H1 (cell line): ENCODE data around the gene ZNF470. TPM values are rescaled to one million over a fixed set of nuclear protein-coding genes. Genes with fewer than 3 reads are reported as not detected.

Experiments
- CTCF ChIA-PET: fragments of 300-600 bp; sonication (Branson Sonifier 250); formaldehyde crosslinking; loops from one replicate; lab custom pipeline; 2021; ENCODE audit not compliant: partially characterized antibody; lab: Charles Lee
- POLR2A ChIA-PET: fragments of 300-600 bp; sonication (Branson Sonifier 250); formaldehyde crosslinking; loops from one replicate; lab custom pipeline; 2021; ENCODE audit warnings: inconsistent platforms; ENCODE audit not compliant: partially characterized antibody; lab: Charles Lee
- DNase-seq, 2 experiments: peaks; one replicate each; pipeline versions ENCODE4 v3.0.0 to v3.0.0-alpha.2; 2010 to 2022; ENCODE audit warnings: low spot score in 2 of 2, low read depth in 1 of 2, mixed read lengths in 1 of 2
- FAIRE-seq: peaks from 2 replicates; lab custom pipeline; 2011; peaks lifted over from hg19 to GRCh38; lab: Jason Lieb, UNC
- H2AFZ ChIP-seq: 2 replicates; pipeline ENCODE4 v1.8.1; 2012; ENCODE audit warnings: low read length, inconsistent platforms
- H2AK5ac ChIP-seq: 2 replicates; pipeline ENCODE4 v1.6.1; 2013; ENCODE audit warnings: low read depth, low read length
- H2BK120ac ChIP-seq: replicated peaks from 2 replicates; pipeline ENCODE3; 2013; ENCODE audit warnings: low read depth, low read length, inconsistent platforms
- H2BK12ac ChIP-seq: 2 replicates; pipeline ENCODE4 v1.6.1; 2013; ENCODE audit warnings: low read depth, low read length
- H2BK15ac ChIP-seq: 2 replicates; pipeline ENCODE4 v1.6.1; 2013; ENCODE audit warnings: low read length
- H2BK20ac ChIP-seq: 2 replicates; pipeline ENCODE4 v1.6.1; 2013; ENCODE audit warnings: low read length
- H2BK5ac ChIP-seq: 2 replicates; pipeline ENCODE4 v1.6.1; 2013; ENCODE audit warnings: low read depth, low read length
- H3K14ac ChIP-seq: 2 replicates; pipeline ENCODE4 v1.6.1; 2013; ENCODE audit warnings: inconsistent platforms; ENCODE audit not compliant: insufficient read length
- H3K18ac ChIP-seq: 2 replicates; pipeline ENCODE4 v1.6.1; 2013; ENCODE audit warnings: low read length; ENCODE audit errors: extremely low read depth
- H3K23ac ChIP-seq: 2 replicates; pipeline ENCODE4 v1.6.1; 2013; ENCODE audit warnings: inconsistent platforms; ENCODE audit not compliant: insufficient read length
- H3K23me2 ChIP-seq: 2 replicates; pipeline ENCODE4 v1.6.1; 2013; ENCODE audit warnings: low read depth, low read length
- H3K27ac ChIP-seq: 2 replicates; pipeline ENCODE4 v1.6.1; 2011; ENCODE audit warnings: low read depth, low read length, inconsistent platforms
- H3K27me3 ChIP-seq, 4 experiments: replicated peaks in 1 of 4; 1 replicate in 1 of 4; 2 replicates in 3 of 4; pipeline versions ENCODE4 v1.6.1 to v1.8.1; 2011 to 2013; ENCODE audit warnings: low read length in 3 of 4, mild to moderate bottlenecking in 3 of 4, inconsistent platforms in 2 of 4, mixed read lengths in 2 of 4, moderate library complexity in 1 of 4; ENCODE audit not compliant: control insufficient read depth in 3 of 4, insufficient read depth in 3 of 4; ENCODE audit errors: extremely low read depth in 1 of 4
- H3K36me3 ChIP-seq, 4 experiments: 2 replicates each; pipeline versions ENCODE4 v1.6.1 to v1.8.1; 2011 to 2013; ENCODE audit warnings: mild to moderate bottlenecking in 4 of 4, low read length in 3 of 4, moderate library complexity in 2 of 4, control low read depth in 1 of 4, inconsistent platforms in 1 of 4; ENCODE audit not compliant: insufficient read depth in 4 of 4, control insufficient read depth in 2 of 4
- H3K4ac ChIP-seq: replicated peaks from 2 replicates; pipeline ENCODE3; 2013; ENCODE audit warnings: low read length, low read depth, mixed read lengths, inconsistent platforms; ENCODE audit not compliant: insufficient read length
- H3K4me1 ChIP-seq, 4 experiments: replicated peaks in 1 of 4; 1 replicate in 1 of 4; 2 replicates in 3 of 4; pipeline versions ENCODE4 v1.6.1 to v1.8.1; 2011 to 2013; ENCODE audit warnings: low read length in 3 of 4, inconsistent platforms in 2 of 4, mixed read lengths in 1 of 4; ENCODE audit not compliant: insufficient read depth in 4 of 4, control insufficient read depth in 3 of 4
- H3K4me2 ChIP-seq, 2 experiments: 2 replicates each; pipeline versions ENCODE4 v1.6.1 to v1.8.1; 2011 to 2013; ENCODE audit warnings: low read depth in 2 of 2, low read length in 2 of 2, control low read depth in 1 of 2, inconsistent platforms in 1 of 2, mild to moderate bottlenecking in 1 of 2; ENCODE audit not compliant: insufficient read depth in 1 of 2
- H3K4me3 ChIP-seq, 4 experiments: fragments of 200-600, 300-600 bp in 1 of 4; sonication (generic), shearing (Covaris generic), sonication (Bioruptor Twin) in 1 of 4; 2 replicates each; pipeline versions ENCODE4 v1.5.1 to v1.8.1; 2011 to 2016; ENCODE audit warnings: low read length in 4 of 4, low read depth in 3 of 4, control low read depth in 2 of 4, inconsistent platforms in 2 of 4, mild to moderate bottlenecking in 2 of 4, mixed read lengths in 1 of 4, moderate library complexity in 1 of 4; ENCODE audit not compliant: insufficient read depth in 2 of 4; ENCODE audit errors: extremely low read depth in 1 of 4
- H3K56ac ChIP-seq: replicated peaks from 2 replicates; pipeline ENCODE3; 2013; ENCODE audit warnings: low read depth, mild to moderate bottlenecking, mixed read lengths, low read length, inconsistent platforms; ENCODE audit not compliant: insufficient read length
- H3K79me1 ChIP-seq: 2 replicates; pipeline ENCODE4 v1.6.1; 2013; ENCODE audit warnings: low read depth, low read length, control low read depth
- H3K79me2 ChIP-seq, 2 experiments: 2 replicates each; pipeline versions ENCODE4 v1.6.1 to v1.8.1; 2012 to 2013; ENCODE audit warnings: low read length in 2 of 2, mild to moderate bottlenecking in 2 of 2, inconsistent platforms in 1 of 2; ENCODE audit not compliant: insufficient read depth in 2 of 2, control insufficient read depth in 1 of 2
- H3K9ac ChIP-seq, 4 experiments: replicated peaks in 1 of 4; 1 replicate in 1 of 4; 2 replicates in 3 of 4; pipeline versions ENCODE4 v1.6.1 to v1.8.1; 2011 to 2013; ENCODE audit warnings: low read depth in 3 of 4, low read length in 3 of 4, control low read depth in 2 of 4, mild to moderate bottlenecking in 2 of 4, moderate library complexity in 2 of 4, inconsistent platforms in 1 of 4; ENCODE audit errors: extremely low read depth in 1 of 4
- H3K9me3 ChIP-seq, 2 experiments: 2 replicates each; pipeline versions ENCODE4 v1.6.1 to v1.8.1; 2012 to 2013; ENCODE audit warnings: mild to moderate bottlenecking in 2 of 2, moderate library complexity in 2 of 2, control low read depth in 1 of 2, inconsistent platforms in 1 of 2, low read depth in 1 of 2, low read length in 1 of 2, mixed read lengths in 1 of 2; ENCODE audit not compliant: insufficient read depth in 2 of 2
- H4K20me1 ChIP-seq, 2 experiments: replicated peaks in 1 of 2; 2 replicates each; pipeline versions ENCODE3 to v1.8.1; 2011 to 2013; ENCODE audit warnings: inconsistent platforms in 2 of 2, low read length in 2 of 2, mild to moderate bottlenecking in 1 of 2; ENCODE audit not compliant: insufficient read depth in 2 of 2, control insufficient read depth in 1 of 2
- H4K5ac ChIP-seq: 2 replicates; pipeline ENCODE4 v1.6.1; 2013; ENCODE audit warnings: low read length, low read depth, mixed read lengths, inconsistent platforms; ENCODE audit not compliant: insufficient read length
- H4K8ac ChIP-seq: 2 replicates; pipeline ENCODE4 v1.8.0; 2013; ENCODE audit warnings: mild to moderate bottlenecking, moderate library complexity, low read length, inconsistent platforms; ENCODE audit not compliant: insufficient read depth; ENCODE audit errors: extremely low read depth
- H4K91ac ChIP-seq: replicated peaks from 2 replicates; pipeline ENCODE3; 2013; ENCODE audit warnings: low read length, mixed read lengths, inconsistent platforms; ENCODE audit not compliant: insufficient read length
- GABPA ChIP-seq: IDR thresholded peaks from 2 replicates; pipeline ENCODE4 v1.6.1; 2011; ENCODE audit warnings: mild to moderate bottlenecking, low read length, moderate library complexity, borderline replicate concordance; ENCODE audit not compliant: insufficient read depth
- WGBS, 2 experiments: shearing (Covaris generic) in 1 of 2; methylation state at CpG; one replicate each; pipeline versions ENCODE4 v1.1.6 to v1.1.7; 2013 to 2015; ENCODE audit warnings: low lambda C conversion rate in 2 of 2, mixed read lengths in 2 of 2, inconsistent platforms in 1 of 2, low coverage in 1 of 2, missing lambda C conversion rate in 1 of 2; ENCODE audit not compliant: insufficient replicate concordance in 2 of 2, insufficient coverage in 1 of 2, insufficient read length in 1 of 2; ENCODE audit errors: extremely low coverage in 1 of 2, missing lambda C conversion rate in 1 of 2; 5-methylcytosine and 5-hydroxymethylcytosine counted together
- polyA plus RNA-seq, 7 experiments: library from polyadenylated mRNA; depleted of rRNA in 3 of 7; stranded (reverse) in 5 of 7; unstranded in 2 of 7; fragments of >200 nt in 5 of 7; fragments of 200-250 nt in 2 of 7; gene quantifications; 1 replicate in 5 of 7; 2 replicates in 1 of 7; 4 replicates in 1 of 7; pipeline versions ENCODE4 v1.2.1 to v1.2.3, GENCODE V29; 2011 to 2013; ENCODE audit warnings: missing spikeins in 2 of 7, mixed read lengths in 2 of 7
- total RNA-seq: library from RNA; stranded (reverse); fragmentation: NEBNext Ultra II Directional; extraction: Animal tissue kit (Norgen Biotek cat#: 25700); gene quantifications from 2 replicates; pipeline ENCODE4 v1.2.1, GENCODE V29; 2021

ZNF470 gene
- total and polyA plus RNA-seq, 2 of the 8 experiments (the other 6 are each of a cell fraction or from before 2014, with no cell fraction given) = 2.0 to 8.8 TPM

- no peak for FAIRE-seq
- no peak overlapping the region for H2AFZ ChIP-seq
- WGBS, 2 experiments = 86% methylated on average over 4 of the region's 4 CpGs; no CpG with 5 or more reads in 1 of the 2 experiments
- H4K8ac ChIP-seq = no peak overlapping the region
- no peak overlapping the region for H3K18ac ChIP-seq
- H3K4me2 ChIP-seq = peak overlapping the region in 1 of 2 experiments; percentile 99; a peak in 1 of 4 replicates
- peaks cover 0 to 6% of the 10 kb centered on the region in 2 experiments for H4K20me1 ChIP-seq
- H3K36me3 ChIP-seq = peaks cover 0 to 8% (median 3%) of the 10 kb centered on the region in 4 experiments; a peak in 5 of 8 replicates
- H2BK120ac ChIP-seq = no peak overlapping the region
- H3K9me3 ChIP-seq = 0 out of 4 replicates have a peak, but pooled peaks cover 0 to 5% of the 10 kb centered on the region in 2 experiments
- H3K79me2 ChIP-seq = peaks cover 0 to 29% of the 10 kb centered on the region in 2 experiments; a peak in 2 of 4 replicates
- H2AK5ac ChIP-seq = no peak overlapping the region
- H3K4me1 ChIP-seq = peaks cover 0 to 3% (median 1%) of the 10 kb centered on the region in 4 experiments; a peak in 2 of 7 replicates
- H2BK5ac ChIP-seq = no peak overlapping the region
- H2BK15ac ChIP-seq = no peak overlapping the region
- no peak overlapping the region for H4K91ac ChIP-seq
- H3K4ac ChIP-seq = no peak overlapping the region
- CTCF ChIA-PET = no interaction called here
- H3K56ac ChIP-seq = no peak overlapping the region
- no peak overlapping the region for H3K23ac ChIP-seq
- no peak overlapping the region for H3K14ac ChIP-seq
- H4K5ac ChIP-seq = no peak overlapping the region
- H3K4me3 ChIP-seq = peak overlapping the region in 1 of 4 experiments; percentile 76; a peak in 2 of 8 replicates
- H2BK12ac ChIP-seq = no peak overlapping the region
- peaks cover 14% of the 10 kb centered on the region for H3K23me2 ChIP-seq
- H3K79me1 ChIP-seq = peaks cover 10% of the 10 kb centered on the region
- POLR2A ChIA-PET = no interaction called here
- no peak overlapping the region for H2BK20ac ChIP-seq
- H3K27me3 ChIP-seq = no peaks in the 10 kb centered on the region
- H3K27ac ChIP-seq = no peak overlapping the region
- TF ChIP-seq GABPA = no peak
- no peak for DNase-seq
- no peak overlapping the region for H3K9ac ChIP-seq
These were observed 29.4 kb downstream of the ZNF470 start for GRCh38 chr19:56596676-56597075.
